HepG2 (cell line): ENCODE measurements around the gene PMM2. TPM values are rescaled to one million over a fixed set of nuclear protein-coding genes. Genes with fewer than 3 reads are reported as not detected.

Experiments
- ATAC-seq: fragments of 200-7000 bp; cut with Tn5 transposase; 3 replicates; pipeline ENCODE4 v1.9.1; 2020; ENCODE audit warnings: mild to moderate bottlenecking, moderate library complexity
- BruUV-seq: library from RNA; stranded (reverse); fragments of 400-500 nt; replicated peaks from 2 replicates; lab custom pipeline; 2021; lab: Mats Ljungman, UMichigan
- CTCF ChIA-PET: fragments of 300-600 bp; formaldehyde crosslinking; extraction: SDS; loops from one replicate; lab custom pipeline; 2021; ENCODE audit warnings: low total read pairs, inconsistent platforms, low intra/inter-chr PET ratio; lab: Yijun Ruan, JAX
- POLR2A ChIA-PET: fragments of 350-600 bp; sonication (Branson Sonifier 250); formaldehyde crosslinking; loops from one replicate; lab custom pipeline; 2020; ENCODE audit warnings: antibody characterized with exemption, inconsistent platforms; lab: Yijun Ruan, JAX
- DNase-seq: peaks from one replicate; pipeline ENCODE4 v3.0.0-alpha.2; 2015; ENCODE audit warnings: low spot score
- FAIRE-seq: peaks from 3 replicates; lab custom pipeline; 2011; peaks lifted over from hg19 to GRCh38; lab: Jason Lieb, UNC
- H2AFZ ChIP-seq: one replicate; pipeline ENCODE4 v1.6.1; 2011; ENCODE audit warnings: low read length, inconsistent platforms
- H3K27ac ChIP-seq: fragments of 300-600 bp; 3 replicates; pipeline ENCODE4 v1.8.0; 2011; ENCODE audit warnings: mixed run types, mild to moderate bottlenecking, mixed read lengths, low read length, inconsistent platforms; ENCODE audit not compliant: insufficient read depth; ENCODE audit errors: extremely low read length
- H3K27me3 ChIP-seq, 2 experiments: fragments of 200-600 bp in 1 of 2; 2 replicates in 1 of 2; 3 replicates in 1 of 2; pipeline versions ENCODE4 v1.6.0 to v1.8.0; 2011; ENCODE audit warnings: low read length in 2 of 2, mild to moderate bottlenecking in 2 of 2, moderate library complexity in 2 of 2, inconsistent platforms in 1 of 2; ENCODE audit not compliant: insufficient read depth in 2 of 2, control insufficient read depth in 1 of 2
- H3K36me3 ChIP-seq, 2 experiments: fragments of 200-600 bp in 1 of 2; replicated peaks in 1 of 2; 2 replicates in 1 of 2; 3 replicates in 1 of 2; pipeline versions ENCODE4 v1.5.1 to v1.8.0; 2011; ENCODE audit warnings: low read length in 2 of 2, inconsistent platforms in 1 of 2; ENCODE audit not compliant: insufficient read depth in 2 of 2, control insufficient read depth in 1 of 2
- H3K4me1 ChIP-seq: 2 replicates; pipeline ENCODE4 v1.5.1; 2012; ENCODE audit warnings: low read length, inconsistent platforms; ENCODE audit not compliant: insufficient read depth
- H3K4me2 ChIP-seq: 2 replicates; pipeline ENCODE4 v1.6.0; 2011; ENCODE audit warnings: low read depth, low read length, inconsistent platforms
- H3K4me3 ChIP-seq, 3 experiments: fragments of 200-600 bp in 1 of 3; sonication (generic), shearing (Covaris generic) in 1 of 3; replicated peaks in 1 of 3; 2 replicates each; pipeline ENCODE4 v1.5.1; 2011 to 2016; ENCODE audit warnings: low read length in 3 of 3, inconsistent platforms in 2 of 3, low read depth in 2 of 3, mild to moderate bottlenecking in 2 of 3, control low read depth in 1 of 3, mixed read lengths in 1 of 3; ENCODE audit not compliant: insufficient read depth in 1 of 3
- H3K79me2 ChIP-seq: one replicate; pipeline ENCODE4 v1.6.1; 2011; ENCODE audit warnings: low read length, inconsistent platforms; ENCODE audit not compliant: insufficient read depth
- H3K9ac ChIP-seq: 2 replicates; pipeline ENCODE4 v1.6.0; 2011; ENCODE audit warnings: mild to moderate bottlenecking, low read depth, low read length, inconsistent platforms; ENCODE audit not compliant: insufficient read depth
- H3K9me3 ChIP-seq: 2 replicates; pipeline ENCODE4 v1.5.1; 2012; ENCODE audit warnings: mild to moderate bottlenecking, low read length
- H4K20me1 ChIP-seq: 2 replicates; pipeline ENCODE4 v1.6.0; 2011; ENCODE audit warnings: inconsistent platforms, mild to moderate bottlenecking, low read length, moderate library complexity; ENCODE audit not compliant: insufficient read depth
- FOXP1 ChIP-seq, 2 experiments: fragments of 450-650 bp in 1 of 2; IDR thresholded peaks; 2 replicates each; pipeline ENCODE4 v1.6.1; 2017 to 2018; ENCODE audit warnings: antibody characterized with exemption in 1 of 2
- GATAD2A ChIP-seq: IDR thresholded peaks from 2 replicates; pipeline ENCODE4 v1.6.1; 2016
- RBM22 ChIP-seq: fragments of 200-400 bp; formaldehyde crosslinking; optimal IDR thresholded peaks from 2 replicates; pipeline ENCODE3; 2017; ENCODE audit warnings: mild to moderate bottlenecking, low read length, moderate library complexity
- SAP130 ChIP-seq: IDR thresholded peaks from 2 replicates; pipeline ENCODE4 v1.6.1; 2016; ENCODE audit warnings: low read depth
- ZNF274 ChIP-seq: sonication (generic); formaldehyde crosslinking; IDR thresholded peaks from 2 replicates; pipeline ENCODE4 v1.5.1; 2020; ENCODE audit warnings: mild to moderate bottlenecking, missing genetic modification reagents
- ZNF432 ChIP-seq: sonication (generic); formaldehyde crosslinking; IDR thresholded peaks from 2 replicates; pipeline ENCODE4 v1.5.0; 2020; ENCODE audit warnings: missing genetic modification reagents, mild to moderate bottlenecking, borderline replicate concordance
- WGBS: methylation state at CpG from one replicate; pipeline ENCODE4 v1.1.6; 2017; ENCODE audit warnings: low lambda C conversion rate; 5-methylcytosine and 5-hydroxymethylcytosine counted together
- in situ Hi-C: cut with HindIII; loops from 2 replicates; pipeline ENCODE4 v1.10.0; 2017; ENCODE audit warnings: low pct_unique_long_range_greater_than_20kb; ENCODE audit not compliant: extremely low pct_ligation_motif_present
- intact Hi-C: fragments of 100-400 bp; cut with micrococcal nuclease; formaldehyde crosslinking; loops from one replicate; pipeline ENCODE4 v1.10.0; 2022; ENCODE audit not compliant: unreplicated experiment
- polyA plus RNA-seq, 8 experiments: library from polyadenylated mRNA; depleted of rRNA in 3 of 8; stranded (reverse) in 7 of 8; unstranded in 1 of 8; fragments of >200 nt; fragmentation: Illumina TruSeq in 4 of 8; extraction: Trizol in 4 of 8; gene quantifications; 2 replicates each; pipeline versions ENCODE4 v1.2.1 to v1.2.3, GENCODE V29; 2011 to 2016; ENCODE audit warnings: low read depth in 4 of 8, missing spikeins in 1 of 8, mixed read lengths in 1 of 8; ENCODE audit not compliant: insufficient read depth in 1 of 8
- total RNA-seq, 5 experiments: library from RNA; depleted of rRNA; stranded (reverse); fragments of >200 nt; fragmentation: Illumina TruSeq; extraction: Trizol; gene quantifications; 2 replicates each; pipeline ENCODE4 v1.2.3, GENCODE V29; 2016; ENCODE audit warnings: low read depth in 1 of 5
- TF ChIP-seq, protein P1 (sequence below): IDR thresholded peaks from 2 replicates; pipeline ENCODE4 v1.6.1; 2012; ENCODE audit warnings: low read depth, low read length, improper control_type of control experiment
- TF ChIP-seq, protein P2 (sequence below): sonication (generic); formaldehyde crosslinking; IDR thresholded peaks from 2 replicates; pipeline ENCODE4 v1.4.0; 2020; ENCODE audit warnings: missing genetic modification reagents, borderline replicate concordance
- TF ChIP-seq, protein P3 (sequence below): sonication (generic); formaldehyde crosslinking; IDR thresholded peaks from 2 replicates; pipeline ENCODE4 v1.4.0; 2020; ENCODE audit warnings: low read depth, mild to moderate bottlenecking, missing genetic modification reagents
- TF ChIP-seq, protein P4 (sequence below): sonication (generic); formaldehyde crosslinking; IDR thresholded peaks from 2 replicates; pipeline ENCODE4 v1.4.0; 2020; ENCODE audit warnings: missing genetic modification reagents, borderline replicate concordance

PMM2 gene
- total and polyA plus RNA-seq, 2 of the 13 experiments (the other 11 are each of a cell fraction or from before 2014, with no cell fraction given), result 52.2 to 93.7 TPM

DNA sequence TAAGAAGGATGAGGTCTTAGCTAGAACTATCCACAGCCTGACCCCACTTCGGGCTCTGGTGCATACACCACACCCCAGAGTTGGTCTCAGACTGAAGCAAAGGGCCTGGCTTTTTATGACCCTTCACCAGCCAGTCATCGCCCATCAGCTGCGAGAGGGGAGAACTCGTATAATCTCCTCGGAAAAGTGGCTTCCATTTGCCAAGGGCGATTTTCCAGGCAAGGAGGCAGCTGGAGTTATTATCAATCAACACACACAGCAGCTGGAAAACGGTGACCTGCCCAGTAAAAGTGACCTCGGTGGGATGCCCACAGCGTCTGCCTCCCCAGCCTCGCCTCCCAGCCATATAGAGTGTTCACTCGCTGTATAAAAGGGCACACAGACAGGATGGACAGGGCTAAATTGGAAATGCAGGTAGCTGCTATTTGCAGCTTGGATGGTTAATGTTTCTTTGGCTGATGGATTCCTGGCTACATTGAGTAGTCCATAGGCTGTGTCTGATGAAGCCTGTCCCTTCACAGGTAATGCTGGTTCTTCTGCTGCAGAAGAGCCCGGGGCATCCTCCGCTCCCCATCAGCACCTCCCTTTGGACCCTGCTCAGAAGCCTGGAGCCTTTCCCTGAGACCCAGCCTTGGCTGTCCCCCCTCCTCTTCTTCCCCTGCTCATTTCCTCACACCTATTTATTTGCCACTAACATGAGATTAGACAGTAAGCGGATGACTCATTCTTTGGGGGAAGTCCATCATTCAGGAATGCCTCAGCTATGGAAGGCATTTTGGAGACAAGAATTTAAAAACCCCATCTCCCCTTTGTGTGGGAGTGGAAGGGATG, 45.9 kb upstream of the PMM2 start:
- Histone ChIP-seq H3K4me1 (peaks cover 11% of the 10 kb centered on the region), H3K79me2 (no peaks in the 10 kb centered on the region), H2AFZ (no peak overlapping the region), H3K4me3 (no peak overlapping the region), H3K27ac (no peak overlapping the region), H3K9me3 (no peaks in the 10 kb centered on the region), H3K9ac (no peak overlapping the region), H3K27me3 (no peaks in the 10 kb centered on the region), H3K4me2 (no peak overlapping the region), H4K20me1 (no peaks in the 10 kb centered on the region), H3K36me3 (peaks cover 21 to 48% of the 10 kb centered on the region in 2 experiments; a peak in 4 of 5 replicates)
- ATAC-seq (peak; percentile 72), FAIRE-seq (no peak), DNase-seq (peak; percentile 76)
- intact Hi-C loops (no loop called here), in situ Hi-C loops (no loop called here)
- POLR2A ChIA-PET, result no interaction called here
- no TSS peak for BruUV-seq
- WGBS, result 81% methylated on average over 14 of the region's 14 CpGs
- CTCF ChIA-PET, result no interaction called here
- 0 out of 2 replicates have a peak, but pooled peaks have one; percentile 12 for TF ChIP-seq GATAD2A (CRISPR knock-in tag)
- no peak for TF ChIP-seq ZNF274 (CRISPR knock-in tag)
- TF ChIP-seq ZNF432, result no peak
- TF ChIP-seq, protein P1, sequence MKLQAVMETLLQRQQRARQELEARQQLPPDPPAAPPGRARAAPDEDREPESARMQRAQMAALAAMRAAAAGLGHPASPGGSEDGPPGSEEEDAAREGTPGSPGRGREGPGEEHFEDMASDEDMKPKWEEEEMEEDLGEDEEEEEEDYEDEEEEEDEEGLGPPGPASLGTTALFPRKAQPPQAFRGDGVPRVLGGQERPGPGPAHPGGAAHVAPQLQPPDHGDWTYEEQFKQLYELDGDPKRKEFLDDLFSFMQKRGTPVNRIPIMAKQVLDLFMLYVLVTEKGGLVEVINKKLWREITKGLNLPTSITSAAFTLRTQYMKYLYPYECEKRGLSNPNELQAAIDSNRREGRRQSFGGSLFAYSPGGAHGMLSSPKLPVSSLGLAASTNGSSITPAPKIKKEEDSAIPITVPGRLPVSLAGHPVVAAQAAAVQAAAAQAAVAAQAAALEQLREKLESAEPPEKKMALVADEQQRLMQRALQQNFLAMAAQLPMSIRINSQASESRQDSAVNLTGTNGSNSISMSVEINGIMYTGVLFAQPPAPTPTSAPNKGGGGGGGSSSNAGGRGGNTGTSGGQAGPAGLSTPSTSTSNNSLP, result 0 out of 2 replicates have a peak, but pooled peaks have one; percentile 28
- peak; percentile 60 for TF ChIP-seq RBM22
- TF ChIP-seq, protein P2, sequence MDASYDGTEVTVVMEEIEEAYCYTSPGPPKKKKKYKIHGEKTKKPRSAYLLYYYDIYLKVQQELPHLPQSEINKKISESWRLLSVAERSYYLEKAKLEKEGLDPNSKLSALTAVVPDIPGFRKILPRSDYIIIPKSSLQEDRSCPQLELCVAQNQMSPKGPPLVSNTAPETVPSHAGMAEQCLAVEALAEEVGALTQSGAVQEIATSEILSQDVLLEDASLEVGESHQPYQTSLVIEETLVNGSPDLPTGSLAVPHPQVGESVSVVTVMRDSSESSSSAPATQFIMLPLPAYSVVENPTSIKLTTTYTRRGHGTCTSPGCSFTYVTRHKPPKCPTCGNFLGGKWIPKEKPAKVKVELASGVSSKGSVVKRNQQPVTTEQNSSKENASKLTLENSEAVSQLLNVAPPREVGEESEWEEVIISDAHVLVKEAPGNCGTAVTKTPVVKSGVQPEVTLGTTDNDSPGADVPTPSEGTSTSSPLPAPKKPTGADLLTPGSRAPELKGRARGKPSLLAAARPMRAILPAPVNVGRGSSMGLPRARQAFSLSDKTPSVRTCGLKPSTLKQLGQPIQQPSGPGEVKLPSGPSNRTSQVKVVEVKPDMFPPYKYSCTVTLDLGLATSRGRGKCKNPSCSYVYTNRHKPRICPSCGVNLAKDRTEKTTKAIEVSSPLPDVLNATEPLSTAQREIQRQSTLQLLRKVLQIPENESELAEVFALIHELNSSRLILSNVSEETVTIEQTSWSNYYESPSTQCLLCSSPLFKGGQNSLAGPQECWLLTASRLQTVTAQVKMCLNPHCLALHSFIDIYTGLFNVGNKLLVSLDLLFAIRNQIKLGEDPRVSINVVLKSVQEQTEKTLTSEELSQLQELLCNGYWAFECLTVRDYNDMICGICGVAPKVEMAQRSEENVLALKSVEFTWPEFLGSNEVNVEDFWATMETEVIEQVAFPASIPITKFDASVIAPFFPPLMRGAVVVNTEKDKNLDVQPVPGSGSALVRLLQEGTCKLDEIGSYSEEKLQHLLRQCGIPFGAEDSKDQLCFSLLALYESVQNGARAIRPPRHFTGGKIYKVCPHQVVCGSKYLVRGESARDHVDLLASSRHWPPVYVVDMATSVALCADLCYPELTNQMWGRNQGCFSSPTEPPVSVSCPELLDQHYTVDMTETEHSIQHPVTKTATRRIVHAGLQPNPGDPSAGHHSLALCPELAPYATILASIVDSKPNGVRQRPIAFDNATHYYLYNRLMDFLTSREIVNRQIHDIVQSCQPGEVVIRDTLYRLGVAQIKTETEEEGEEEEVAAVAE (CRISPR knock-in tag), result no peak
- TF ChIP-seq, protein P3, sequence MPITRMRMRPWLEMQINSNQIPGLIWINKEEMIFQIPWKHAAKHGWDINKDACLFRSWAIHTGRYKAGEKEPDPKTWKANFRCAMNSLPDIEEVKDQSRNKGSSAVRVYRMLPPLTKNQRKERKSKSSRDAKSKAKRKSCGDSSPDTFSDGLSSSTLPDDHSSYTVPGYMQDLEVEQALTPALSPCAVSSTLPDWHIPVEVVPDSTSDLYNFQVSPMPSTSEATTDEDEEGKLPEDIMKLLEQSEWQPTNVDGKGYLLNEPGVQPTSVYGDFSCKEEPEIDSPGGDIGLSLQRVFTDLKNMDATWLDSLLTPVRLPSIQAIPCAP (CRISPR knock-in tag), result no peak
- 0 out of 2 replicates have a peak, but pooled peaks have one; percentile 12 for TF ChIP-seq SAP130 (CRISPR knock-in tag)
- TF ChIP-seq, protein P4, sequence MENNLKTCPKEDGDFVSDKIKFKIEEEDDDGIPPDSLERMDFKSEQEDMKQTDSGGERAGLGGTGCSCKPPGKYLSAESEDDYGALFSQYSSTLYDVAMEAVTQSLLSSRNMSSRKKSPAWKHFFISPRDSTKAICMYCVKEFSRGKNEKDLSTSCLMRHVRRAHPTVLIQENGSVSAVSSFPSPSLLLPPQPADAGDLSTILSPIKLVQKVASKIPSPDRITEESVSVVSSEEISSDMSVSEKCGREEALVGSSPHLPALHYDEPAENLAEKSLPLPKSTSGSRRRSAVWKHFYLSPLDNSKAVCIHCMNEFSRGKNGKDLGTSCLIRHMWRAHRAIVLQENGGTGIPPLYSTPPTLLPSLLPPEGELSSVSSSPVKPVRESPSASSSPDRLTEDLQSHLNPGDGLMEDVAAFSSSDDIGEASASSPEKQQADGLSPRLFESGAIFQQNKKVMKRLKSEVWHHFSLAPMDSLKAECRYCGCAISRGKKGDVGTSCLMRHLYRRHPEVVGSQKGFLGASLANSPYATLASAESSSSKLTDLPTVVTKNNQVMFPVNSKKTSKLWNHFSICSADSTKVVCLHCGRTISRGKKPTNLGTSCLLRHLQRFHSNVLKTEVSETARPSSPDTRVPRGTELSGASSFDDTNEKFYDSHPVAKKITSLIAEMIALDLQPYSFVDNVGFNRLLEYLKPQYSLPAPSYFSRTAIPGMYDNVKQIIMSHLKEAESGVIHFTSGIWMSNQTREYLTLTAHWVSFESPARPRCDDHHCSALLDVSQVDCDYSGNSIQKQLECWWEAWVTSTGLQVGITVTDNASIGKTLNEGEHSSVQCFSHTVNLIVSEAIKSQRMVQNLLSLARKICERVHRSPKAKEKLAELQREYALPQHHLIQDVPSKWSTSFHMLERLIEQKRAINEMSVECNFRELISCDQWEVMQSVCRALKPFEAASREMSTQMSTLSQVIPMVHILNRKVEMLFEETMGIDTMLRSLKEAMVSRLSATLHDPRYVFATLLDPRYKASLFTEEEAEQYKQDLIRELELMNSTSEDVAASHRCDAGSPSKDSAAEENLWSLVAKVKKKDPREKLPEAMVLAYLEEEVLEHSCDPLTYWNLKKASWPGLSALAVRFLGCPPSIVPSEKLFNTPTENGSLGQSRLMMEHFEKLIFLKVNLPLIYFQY (CRISPR knock-in tag), result no peak
- TF ChIP-seq FOXP1 (IDR thresholded peaks at IDR 0.05), result no peak
- TF ChIP-seq FOXP1 (CRISPR knock-in tag; IDR thresholded peaks at IDR 0.05), result 0 out of 2 replicates have a peak, but pooled peaks have one; percentile 22
